Occipital lobe (tissue), 2 donors: ENCODE results near the gene KCNQ4. TPM values are rescaled to one million over a fixed set of nuclear protein-coding genes. Genes with fewer than 3 reads are reported as not detected.

Source experiments
- DNase-seq: peaks from one replicate; lab custom pipeline; 2025; lab: John Stamatoyannopoulos, UW
- total RNA-seq: library from RNA; depleted of rRNA; stranded (reverse); fragments of >200 nt; gene quantifications from one replicate; pipeline ENCODE4 v1.2.3, GENCODE V29; 2014

KCNQ4 gene
- total RNA-seq, 1 donor from 2014 or later = 1.7 TPM

DNA sequence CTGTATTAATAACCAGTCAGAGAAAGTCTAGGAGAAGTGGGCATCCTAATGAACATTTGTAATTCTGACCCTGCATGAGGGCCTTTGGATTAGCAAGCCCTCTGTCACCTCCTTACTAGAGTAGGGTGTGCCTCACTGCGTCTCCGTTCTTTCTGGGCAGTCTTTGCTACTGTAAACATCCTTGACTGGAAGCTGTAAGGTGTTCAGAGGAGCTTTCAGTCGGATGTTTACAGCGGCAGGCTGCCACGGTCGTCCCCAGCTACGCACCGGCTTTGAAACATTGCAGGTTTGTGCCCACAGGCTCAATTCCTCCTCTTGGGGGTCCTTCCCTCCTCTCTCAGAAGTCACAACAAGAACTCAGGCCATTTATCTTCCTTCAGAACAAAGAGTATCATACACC lies 29.4 kb upstream of the KCNQ4 start:
- DNase-seq = no peak

GRCh38 chr1:40755067-40755466 lies 28.5 kb upstream of the KCNQ4 start:
- no peak for DNase-seq

- DNase-seq = no peak
Observed at GRCh38 chr1:40756523-40756922, 27.1 kb upstream of the KCNQ4 start.

- DNase-seq = no peak
Observed at GRCh38 chr1:40757084-40757483, 26.5 kb upstream of the KCNQ4 start.

DNA sequence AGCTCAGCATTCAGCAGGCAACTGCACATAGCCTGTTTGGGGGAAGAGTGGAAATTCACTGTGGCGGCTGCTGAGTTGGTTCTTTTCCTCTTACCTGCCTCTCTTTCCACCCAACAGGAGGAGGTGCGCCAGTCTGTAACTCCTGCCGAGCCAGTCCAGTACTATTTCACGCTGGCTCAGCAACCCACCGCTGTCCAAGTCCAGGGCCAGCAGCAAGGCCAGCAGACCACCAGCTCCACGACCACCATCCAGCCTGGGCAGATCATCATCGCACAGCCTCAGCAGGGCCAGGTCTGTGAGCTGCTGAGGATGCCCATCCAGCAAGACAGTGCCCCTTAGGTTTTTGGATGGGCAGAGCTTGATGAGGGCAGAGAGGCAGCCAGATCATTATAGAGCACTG lies 25.6 kb upstream of the KCNQ4 start:
- DNase-seq = no peak

DNA sequence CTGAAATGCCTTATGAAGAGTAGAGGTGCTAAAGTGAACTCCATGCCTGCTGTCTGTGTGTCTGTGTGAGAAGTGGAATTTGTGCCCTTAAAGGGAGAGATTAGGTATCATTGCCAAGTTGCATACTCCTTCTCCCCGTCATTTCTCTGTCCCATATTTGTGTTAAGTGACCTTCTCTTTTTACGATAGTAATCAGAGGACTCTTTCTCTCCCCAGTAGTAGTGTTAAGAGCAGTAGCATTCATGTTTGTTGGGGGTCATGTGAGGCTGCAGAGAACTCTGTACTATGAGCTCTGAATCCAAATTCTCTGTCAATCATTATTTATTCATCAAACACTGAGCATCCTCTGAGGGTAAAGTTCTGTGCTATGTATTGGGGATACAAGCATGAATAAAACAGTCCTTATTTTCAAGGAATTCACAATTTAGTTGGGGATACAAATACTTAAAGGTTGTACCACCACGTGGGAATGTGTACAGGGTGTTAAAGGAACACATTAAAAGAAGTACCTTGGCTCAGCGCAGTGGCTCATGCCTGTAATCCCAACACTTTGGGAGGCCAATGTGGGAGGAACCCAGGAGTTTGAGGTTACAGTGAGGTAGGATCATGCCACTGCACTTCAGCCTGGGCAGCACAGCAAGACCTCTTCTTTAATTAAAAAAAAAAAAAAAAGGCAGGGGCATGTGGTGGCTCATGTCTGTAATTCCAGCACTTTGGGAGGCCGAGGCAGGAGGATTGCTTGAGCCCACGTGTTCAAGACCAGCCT lies 24.8 kb upstream of the KCNQ4 start:
- no peak for DNase-seq

DNA sequence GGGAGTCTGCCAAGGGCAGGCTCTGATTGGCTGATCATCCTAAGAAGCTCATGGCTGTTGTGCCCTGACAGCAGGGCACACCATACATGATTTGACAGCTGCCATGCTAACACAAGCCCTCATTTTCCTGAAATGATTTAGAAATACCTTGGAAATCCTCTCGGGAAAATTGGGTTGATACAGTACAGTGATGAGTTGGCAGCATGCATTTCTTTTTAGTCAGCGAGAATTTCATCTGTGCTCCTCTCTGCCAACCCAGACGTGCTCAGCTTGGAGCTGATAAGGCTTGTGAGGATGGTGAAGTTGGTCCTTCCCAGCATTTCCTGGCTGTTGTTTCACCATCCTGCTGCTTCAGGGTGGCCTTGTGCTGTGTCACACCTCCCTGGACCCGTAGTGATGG lies 22.6 kb upstream of the KCNQ4 start:
- DNase-seq = no peak

- DNase-seq = no peak
Observed at GRCh38 chr1:40762144-40762923, 21.3 kb upstream of the KCNQ4 start.

- no peak for DNase-seq
Observed at GRCh38 chr1:40763742-40764532, 19.6 kb upstream of the KCNQ4 start.

GRCh38 chr1:40764981-40765380 lies 18.6 kb upstream of the KCNQ4 start:
- DNase-seq = no peak

DNA sequence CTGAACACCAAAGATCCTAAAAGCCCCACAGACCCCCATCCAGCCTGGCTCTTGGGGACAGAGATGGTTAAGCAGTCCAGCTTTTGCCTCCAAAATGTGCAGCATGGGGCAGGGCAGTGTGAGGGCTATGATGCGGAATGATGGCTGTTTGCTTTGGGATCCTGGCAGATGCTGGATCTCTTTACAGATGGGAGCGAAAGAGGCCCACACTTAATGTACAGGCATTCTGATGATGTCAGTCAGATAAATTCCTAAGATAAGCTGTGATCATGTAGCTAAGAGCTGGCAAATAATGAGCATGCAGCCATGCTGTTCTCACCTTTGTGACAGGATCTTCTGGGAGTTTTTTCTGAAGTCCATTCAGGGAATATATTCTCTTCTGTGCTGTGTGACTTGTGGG lies 17.6 kb upstream of the KCNQ4 start:
- DNase-seq = no peak

DNA sequence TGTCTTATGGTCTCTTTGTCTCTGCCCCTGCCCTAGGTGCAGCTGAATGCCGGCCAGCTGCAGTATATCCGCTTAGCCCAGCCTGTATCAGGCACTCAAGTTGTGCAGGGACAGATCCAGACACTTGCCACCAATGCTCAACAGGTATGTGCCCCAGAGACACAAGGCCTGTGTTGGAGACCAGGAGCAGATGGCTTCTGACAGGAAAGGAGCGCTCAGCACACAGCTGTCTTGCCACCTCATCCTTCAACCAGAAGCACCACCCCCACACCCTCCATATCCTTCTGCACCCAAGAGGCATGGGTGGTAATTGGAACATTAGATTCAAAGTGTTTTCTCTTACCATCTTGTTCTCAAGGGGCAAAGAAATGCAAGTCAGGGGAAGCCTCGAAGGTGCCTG lies 17.0 kb upstream of the KCNQ4 start:
- no peak for DNase-seq

GRCh38 chr1:40768146-40768990 lies 15.2 kb upstream of the KCNQ4 start:
- no peak for DNase-seq

DNA sequence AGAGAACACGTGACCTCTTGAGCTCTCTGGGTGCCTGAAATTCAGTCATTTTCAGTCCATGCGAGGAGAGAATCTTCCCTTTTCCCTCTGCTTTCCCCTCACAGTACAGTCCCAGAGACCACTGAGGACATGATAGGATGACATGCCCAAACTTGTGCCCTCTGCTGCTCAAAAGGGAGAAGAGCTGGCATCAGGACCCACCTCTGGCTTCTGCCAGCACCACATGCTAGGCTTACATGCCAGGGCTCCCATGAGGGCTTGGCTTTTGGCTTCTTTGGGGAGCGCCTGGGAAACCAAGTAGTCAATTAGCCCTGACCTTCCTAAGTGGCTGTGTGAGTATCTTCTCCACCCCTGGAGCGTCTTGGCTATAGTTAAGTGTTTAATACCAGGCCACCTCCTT lies 13.8 kb upstream of the KCNQ4 start:
- DNase-seq = no peak

- no peak for DNase-seq
Observed at GRCh38 chr1:40770296-40771070, 13.1 kb upstream of the KCNQ4 start.

- no peak for DNase-seq
Observed at GRCh38 chr1:40772146-40772955, 11.2 kb upstream of the KCNQ4 start.

- DNase-seq = no peak
Observed at GRCh38 chr1:40773748-40774265, 9.8 kb upstream of the KCNQ4 start.

DNA sequence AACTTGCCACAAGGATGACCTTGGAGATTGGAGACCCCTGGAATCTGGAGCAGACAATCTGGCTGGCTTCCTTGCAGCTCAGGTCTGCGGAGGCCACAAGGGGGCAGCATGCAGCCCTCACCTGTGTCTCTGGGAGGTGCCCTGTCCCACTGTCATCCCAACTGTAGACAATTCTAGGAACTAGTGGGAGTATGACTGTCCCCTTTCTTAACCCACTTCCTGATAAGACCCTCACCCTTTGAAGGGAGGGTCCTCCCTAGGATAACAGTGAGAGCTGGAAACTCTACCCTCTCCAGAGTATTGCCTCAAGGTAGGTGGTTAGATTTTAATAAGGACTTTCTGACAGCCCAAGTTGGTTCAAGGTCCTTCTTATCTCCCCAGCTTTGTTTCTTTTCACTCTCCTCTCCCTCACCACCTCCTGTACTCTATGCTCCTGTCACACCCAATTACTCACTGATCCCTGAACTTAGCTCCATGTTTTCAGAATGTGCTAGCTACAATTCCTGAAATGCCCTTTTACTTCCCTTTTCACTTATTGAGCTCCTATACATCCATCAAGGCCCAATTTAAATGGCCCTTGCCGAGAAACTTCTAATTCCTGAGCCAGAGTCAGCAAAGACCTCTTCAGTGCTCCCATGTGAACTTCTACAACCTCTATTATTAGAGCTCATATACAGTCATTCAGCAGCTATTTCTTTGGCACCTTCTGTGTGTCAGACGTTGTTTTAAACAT lies 9.2 kb upstream of the KCNQ4 start:
- DNase-seq = no peak
